Measurements from ENCODE around the gene ZC3H7A.

ZC3H7A gene

DNA sequence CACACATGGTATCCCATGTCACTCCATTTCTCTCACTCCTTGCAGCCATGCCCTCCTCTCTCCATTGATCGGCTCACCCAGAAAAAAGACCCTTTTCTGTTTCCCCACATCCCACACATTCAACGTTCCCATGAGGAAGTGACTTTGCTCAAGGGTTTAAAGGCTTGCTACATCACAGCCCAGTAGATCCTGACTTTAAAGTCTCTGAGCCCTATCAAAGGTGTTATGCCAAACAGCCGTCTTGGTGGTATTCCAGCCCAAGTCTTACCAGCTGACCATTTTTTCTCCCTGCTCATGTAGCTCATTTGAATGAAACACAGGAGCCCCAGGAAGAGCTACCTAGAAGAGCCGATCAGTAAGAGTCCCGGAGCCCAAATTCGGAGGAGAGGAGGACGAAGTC lies 47.0 kb downstream of the ZC3H7A start:
- no peak overlapping the region for H3K4me3 ChIP-seq (ENCODE audit: low read length)
- no CpG with 5 or more reads among the region's 7 CpGs for WGBS (ENCODE audit: extremely low coverage, insufficient coverage, low lambda C conversion rate)
- H3K27ac ChIP-seq (ENCODE audit: low read depth, low read length), result no peak overlapping the region
- no peak overlapping the region for H3K56ac ChIP-seq (ENCODE audit: low read length)
- H2BK5ac ChIP-seq (ENCODE audit: low read length), result no peak overlapping the region
- H3K4me1 ChIP-seq (ENCODE audit: control insufficient read depth, low read depth, low read length), result no peaks in the 10 kb centered on the region
- H3K79me2 ChIP-seq (ENCODE audit: control insufficient read depth, insufficient read depth, low read length), result no peaks in the 10 kb centered on the region
- H4K5ac ChIP-seq (ENCODE audit: low read length), result no peak overlapping the region
- no peak overlapping the region for H2BK120ac ChIP-seq (ENCODE audit: low read depth, low read length)
- no peak for DNase-seq
- H3K27me3 ChIP-seq (ENCODE audit: insufficient read depth, low read length, poor library complexity), result no peaks in the 10 kb centered on the region
- no peak overlapping the region for H3K4me2 ChIP-seq (ENCODE audit: low read length)
- no peak overlapping the region for H3K9ac ChIP-seq (ENCODE audit: low read length)
- H3K4ac ChIP-seq (ENCODE audit: low read depth, low read length), result no peak overlapping the region
- peaks cover 12% of the 10 kb centered on the region for H3K36me3 ChIP-seq (ENCODE audit: control insufficient read depth, insufficient read depth, low read length)
- no peak overlapping the region for H2BK15ac ChIP-seq (replicated peaks; ENCODE audit: low read depth)
- no peak overlapping the region for H3K18ac ChIP-seq (ENCODE audit: low read length)
- H3K79me1 ChIP-seq (ENCODE audit: low read length), result no peaks in the 10 kb centered on the region
- no peak overlapping the region for H2AK5ac ChIP-seq (ENCODE audit: low read length)
- H4K8ac ChIP-seq (ENCODE audit: low read depth, low read length), result no peak overlapping the region
- no peak overlapping the region for H3K23ac ChIP-seq (ENCODE audit: low read length)

DNA sequence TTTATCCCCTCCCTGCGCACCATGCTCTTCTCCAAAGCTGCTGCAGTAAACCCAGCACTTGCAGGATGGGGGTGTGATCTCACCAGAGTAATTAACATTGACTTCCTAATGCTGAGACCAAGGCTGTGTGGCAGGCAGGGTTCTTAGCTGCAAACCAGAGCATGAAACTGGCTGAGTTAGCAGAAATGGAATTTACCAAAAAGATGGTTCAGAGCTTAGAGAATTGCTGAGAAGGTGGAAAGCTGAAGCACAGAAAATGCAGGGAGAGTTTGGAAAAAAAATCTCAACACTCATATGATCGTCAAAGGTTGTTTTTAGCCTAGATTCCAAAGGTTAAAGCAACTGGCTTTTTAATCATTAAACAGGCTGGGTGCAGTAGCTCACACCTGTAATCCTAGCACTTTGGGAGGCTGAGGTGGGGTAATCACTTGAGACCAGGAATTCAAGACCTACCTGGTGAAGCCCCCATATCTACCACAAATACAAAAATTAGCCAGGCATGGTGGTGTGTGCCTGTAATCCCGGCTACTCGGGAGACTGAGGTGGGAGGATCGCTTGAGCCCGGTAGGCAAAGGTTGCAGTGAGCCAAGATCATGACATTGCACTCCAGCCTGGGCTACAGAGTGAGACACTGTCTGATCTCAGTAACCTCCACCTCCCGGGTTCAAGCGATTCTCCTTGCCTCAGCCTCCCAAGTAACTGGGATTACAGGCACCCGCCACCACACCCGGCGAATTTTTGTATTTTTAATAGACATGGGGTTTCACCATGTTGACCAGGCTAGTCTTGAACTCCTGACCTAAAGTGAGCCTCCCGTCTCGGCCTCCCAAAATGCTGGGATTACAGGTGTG lies 48.4 kb downstream of the ZC3H7A start:
- no peak overlapping the region for H3K27ac ChIP-seq (ENCODE audit: low read depth, low read length)

DNA sequence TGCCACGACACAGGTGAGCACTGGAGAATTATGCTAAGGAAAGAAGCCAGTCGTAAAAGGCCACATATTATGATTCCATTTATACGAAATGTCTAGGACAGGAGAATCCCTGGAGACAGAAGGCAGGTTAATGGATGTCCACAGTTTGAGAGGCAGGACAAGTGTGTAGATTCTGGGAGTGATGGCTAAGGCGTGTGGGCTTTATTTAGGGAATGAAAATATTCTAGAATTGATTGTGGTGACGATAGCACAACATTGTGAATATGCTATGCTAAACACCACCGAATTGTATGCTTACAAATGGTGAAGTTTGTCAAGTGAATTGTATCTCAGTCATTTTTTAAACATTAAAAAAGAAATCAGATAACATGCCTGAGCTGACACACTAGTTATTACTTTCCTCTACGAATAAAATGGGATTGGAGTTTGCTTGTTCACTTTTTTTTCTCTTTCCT lies 49.1 kb downstream of the ZC3H7A start:
- no CpG with 5 or more reads among the region's 7 CpGs for WGBS (ENCODE audit: extremely low coverage, insufficient coverage, low lambda C conversion rate)
- H2BK120ac ChIP-seq (ENCODE audit: low read depth, low read length), result no peak overlapping the region

More for the DNA sequence above, 48.4 kb downstream of the ZC3H7A start:
- H3K36me3 ChIP-seq (ENCODE audit: control insufficient read depth, insufficient read depth, low read length), result peaks cover 12% of the 10 kb centered on the region
- H3K4me2 ChIP-seq (ENCODE audit: low read length), result no peak overlapping the region
- no peaks in the 10 kb centered on the region for H3K4me1 ChIP-seq (ENCODE audit: control insufficient read depth, low read depth, low read length)
- H3K18ac ChIP-seq (ENCODE audit: low read length), result no peak overlapping the region
- no peak overlapping the region for H2BK120ac ChIP-seq (ENCODE audit: low read depth, low read length)
- no peak overlapping the region for H3K4me3 ChIP-seq (ENCODE audit: low read length)
- no peak overlapping the region for H2BK5ac ChIP-seq (ENCODE audit: low read length)
- no peak overlapping the region for H4K8ac ChIP-seq (ENCODE audit: low read depth, low read length)
- H3K56ac ChIP-seq (ENCODE audit: low read length), result no peak overlapping the region
- H3K27me3 ChIP-seq (ENCODE audit: insufficient read depth, low read length, poor library complexity), result no peaks in the 10 kb centered on the region
- H4K5ac ChIP-seq (ENCODE audit: low read length), result no peak overlapping the region
- H3K9ac ChIP-seq (ENCODE audit: low read length), result no peak overlapping the region
- peak; percentile 28 for DNase-seq
- no peak overlapping the region for H2AK5ac ChIP-seq (ENCODE audit: low read length)
- no peak overlapping the region for H2BK15ac ChIP-seq (replicated peaks; ENCODE audit: low read depth)
- H3K79me1 ChIP-seq (ENCODE audit: low read length), result no peaks in the 10 kb centered on the region
- no peak overlapping the region for H3K23ac ChIP-seq (ENCODE audit: low read length)
- H3K79me2 ChIP-seq (ENCODE audit: control insufficient read depth, insufficient read depth, low read length), result no peaks in the 10 kb centered on the region
- WGBS (ENCODE audit: extremely low coverage, insufficient coverage, low lambda C conversion rate), result no CpG with 5 or more reads among the region's 13 CpGs
- H3K4ac ChIP-seq (ENCODE audit: low read depth, low read length), result no peak overlapping the region

DNA sequence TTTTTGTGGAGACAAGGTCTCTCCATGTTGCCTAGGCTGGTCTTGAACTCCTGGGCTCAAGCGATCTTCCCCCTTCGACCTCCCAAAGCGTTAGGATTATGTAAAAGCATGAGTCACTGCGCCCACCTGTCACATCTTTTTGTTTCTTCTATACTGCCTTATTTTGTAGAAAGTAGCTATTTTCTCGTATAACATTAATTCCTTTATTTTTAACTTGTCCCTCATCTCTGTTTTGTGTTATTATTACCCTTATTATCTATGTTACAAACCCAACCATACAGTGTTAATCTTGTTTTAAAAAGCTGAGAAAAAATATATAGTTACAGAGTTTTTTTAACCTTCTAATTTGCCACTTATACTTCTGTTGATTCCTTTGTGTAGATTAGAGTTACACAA lies 53.0 kb downstream of the ZC3H7A start:
- H3K18ac ChIP-seq (ENCODE audit: low read length), result no peak overlapping the region
- no peak for DNase-seq
- peaks cover 12% of the 10 kb centered on the region for H3K79me2 ChIP-seq (ENCODE audit: control insufficient read depth, insufficient read depth, low read length)
- no peaks in the 10 kb centered on the region for H3K27me3 ChIP-seq (ENCODE audit: insufficient read depth, low read length, poor library complexity)
- no peak overlapping the region for H3K4ac ChIP-seq (ENCODE audit: low read depth, low read length)
- H3K36me3 ChIP-seq (ENCODE audit: control insufficient read depth, insufficient read depth, low read length), result no peaks in the 10 kb centered on the region
- no peaks in the 10 kb centered on the region for H3K4me1 ChIP-seq (ENCODE audit: control insufficient read depth, low read depth, low read length)
- peaks cover 8% of the 10 kb centered on the region for H3K79me1 ChIP-seq (ENCODE audit: low read length)
- no peak overlapping the region for H4K5ac ChIP-seq (ENCODE audit: low read length)
- H3K4me3 ChIP-seq (ENCODE audit: low read length), result no peak overlapping the region
- H2AK5ac ChIP-seq (ENCODE audit: low read length), result no peak overlapping the region
- no peak overlapping the region for H3K9ac ChIP-seq (ENCODE audit: low read length)
- no peak overlapping the region for H4K8ac ChIP-seq (ENCODE audit: low read depth, low read length)
- no peak overlapping the region for H2BK5ac ChIP-seq (ENCODE audit: low read length)
- no peak overlapping the region for H3K27ac ChIP-seq (ENCODE audit: low read depth, low read length)
- no peak overlapping the region for H3K4me2 ChIP-seq (ENCODE audit: low read length)
- WGBS (ENCODE audit: extremely low coverage, insufficient coverage, low lambda C conversion rate), result no CpG with 5 or more reads among the region's 5 CpGs
- H2BK15ac ChIP-seq (replicated peaks; ENCODE audit: low read depth), result no peak overlapping the region
- no peak overlapping the region for H3K23ac ChIP-seq (ENCODE audit: low read length)
- H3K56ac ChIP-seq (ENCODE audit: low read length), result no peak overlapping the region
- H2BK120ac ChIP-seq (ENCODE audit: low read depth, low read length), result no peak overlapping the region

More for the DNA sequence above, 49.1 kb downstream of the ZC3H7A start:
- Histone ChIP-seq H4K8ac (ENCODE audit: low read depth, low read length) (no peak overlapping the region), H2BK5ac (ENCODE audit: low read length) (no peak overlapping the region), H3K27ac (ENCODE audit: low read depth, low read length) (no peak overlapping the region), H3K79me1 (ENCODE audit: low read length) (no peaks in the 10 kb centered on the region), H3K79me2 (ENCODE audit: control insufficient read depth, insufficient read depth, low read length) (no peaks in the 10 kb centered on the region), H3K18ac (ENCODE audit: low read length) (no peak overlapping the region), H3K4ac (ENCODE audit: low read depth, low read length) (no peak overlapping the region), H3K9ac (ENCODE audit: low read length) (no peak overlapping the region), H4K5ac (ENCODE audit: low read length) (no peak overlapping the region), H3K4me1 (ENCODE audit: control insufficient read depth, low read depth, low read length) (no peaks in the 10 kb centered on the region), H3K27me3 (ENCODE audit: insufficient read depth, low read length, poor library complexity) (no peaks in the 10 kb centered on the region), H2BK15ac (replicated peaks; ENCODE audit: low read depth) (no peak overlapping the region), H3K56ac (ENCODE audit: low read length) (no peak overlapping the region), H3K36me3 (ENCODE audit: control insufficient read depth, insufficient read depth, low read length) (peaks cover 10% of the 10 kb centered on the region), H3K23ac (ENCODE audit: low read length) (no peak overlapping the region), H3K4me2 (ENCODE audit: low read length) (no peak overlapping the region), H2AK5ac (ENCODE audit: low read length) (no peak overlapping the region), H3K4me3 (ENCODE audit: low read length) (no peak overlapping the region)
- DNase-seq, result no peak

DNA sequence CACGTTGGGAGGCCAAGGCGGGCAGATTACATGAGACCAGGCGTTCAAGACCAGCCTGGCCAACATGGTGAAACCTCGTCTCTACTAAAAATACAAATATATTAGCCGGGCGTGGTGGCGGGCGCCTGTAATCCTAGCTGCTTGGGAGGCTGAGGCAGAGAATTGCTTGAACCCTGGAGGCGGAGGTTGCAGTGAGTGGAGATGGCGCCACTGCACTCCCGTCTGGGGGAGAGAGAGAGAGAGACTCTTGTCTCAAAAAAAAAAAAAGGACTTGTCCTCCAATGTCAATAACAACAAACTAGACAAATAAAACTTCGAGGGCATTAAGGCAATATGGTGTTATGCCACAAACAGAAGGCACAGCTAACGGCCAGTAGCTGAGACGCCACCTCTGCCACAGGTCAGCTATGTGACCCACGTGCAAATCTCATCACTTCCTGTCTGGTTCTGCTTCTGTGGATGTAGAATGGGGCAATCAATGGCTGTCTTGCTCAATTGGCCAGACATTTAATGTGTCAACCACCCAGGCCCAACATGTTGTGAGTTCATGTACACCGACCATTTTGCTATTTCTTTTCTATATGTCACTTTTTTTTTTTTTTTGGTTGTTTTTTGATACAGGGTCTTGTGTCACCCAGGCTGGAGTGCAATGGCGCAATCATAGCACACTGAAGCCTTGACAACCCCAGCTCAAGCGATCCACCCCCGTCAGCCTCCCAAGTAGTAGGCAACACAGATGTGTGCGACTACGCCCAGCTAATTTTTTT lies 53.6 kb downstream of the ZC3H7A start:
- Histone ChIP-seq H3K79me2 (ENCODE audit: control insufficient read depth, insufficient read depth, low read length) (peaks cover 15% of the 10 kb centered on the region), H2AK5ac (ENCODE audit: low read length) (no peak overlapping the region), H3K79me1 (ENCODE audit: low read length) (peaks cover 10% of the 10 kb centered on the region), H4K5ac (ENCODE audit: low read length) (no peak overlapping the region), H4K8ac (ENCODE audit: low read depth, low read length) (no peak overlapping the region), H3K27ac (ENCODE audit: low read depth, low read length) (peak overlapping the region; percentile 29), H3K4me3 (ENCODE audit: low read length) (peak overlapping the region; percentile 78), H3K56ac (ENCODE audit: low read length) (peak overlapping the region; percentile 93), H3K4me2 (ENCODE audit: low read length) (peak overlapping the region; percentile 56), H2BK120ac (ENCODE audit: low read depth, low read length) (no peak overlapping the region), H3K27me3 (ENCODE audit: insufficient read depth, low read length, poor library complexity) (no peaks in the 10 kb centered on the region), H3K36me3 (ENCODE audit: control insufficient read depth, insufficient read depth, low read length) (no peaks in the 10 kb centered on the region), H3K4ac (ENCODE audit: low read depth, low read length) (peak overlapping the region; percentile 44), H3K9ac (ENCODE audit: low read length) (peak overlapping the region; percentile 86), H3K18ac (ENCODE audit: low read length) (no peak overlapping the region), H3K23ac (ENCODE audit: low read length) (no peak overlapping the region), H2BK5ac (ENCODE audit: low read length) (no peak overlapping the region), H3K4me1 (ENCODE audit: control insufficient read depth, low read depth, low read length) (no peaks in the 10 kb centered on the region), H2BK15ac (replicated peaks; ENCODE audit: low read depth) (no peak overlapping the region)
- DNase-seq, result no peak
- WGBS (ENCODE audit: extremely low coverage, insufficient coverage, low lambda C conversion rate), result no CpG with 5 or more reads among the region's 21 CpGs

Data from mesendoderm (in vitro differentiated cells).